Upper lobe of left lung (tissue), 6 donors: ENCODE results near the gene PRCC. TPM values are rescaled to one million over a fixed set of nuclear protein-coding genes. Genes with fewer than 3 reads are reported as not detected.

Experiments
- ATAC-seq, 2 donors: fragments of 200-7000 bp; cut with Tn5 transposase; one replicate each; pipeline ENCODE4 v1.9.1; 2022; ENCODE audit warnings: mild to moderate bottlenecking in 2 of 2, moderate library complexity in 2 of 2; ENCODE audit not compliant: low FRiP score in 2 of 2
- DNase-seq, 2 donors: peaks; one replicate each; pipeline ENCODE4 v3.0.0-alpha.2; 2019 to 2020
- H3K27ac ChIP-seq, 4 donors: fragments of 200-600 bp; sonication (generic); one replicate each; pipeline ENCODE4 v1.5.1; 2016 to 2019
- H3K27me3 ChIP-seq, 4 donors: fragments of 200-600 bp; sonication (generic); one replicate each; pipeline ENCODE4 v1.5.1; 2017 to 2019
- H3K36me3 ChIP-seq, 4 donors: fragments of 200-600 bp; sonication (generic); one replicate each; pipeline ENCODE4 v1.5.1; 2016 to 2019
- H3K4me1 ChIP-seq, 4 donors: fragments of 200-600 bp; sonication (generic); one replicate each; pipeline ENCODE4 v1.5.1; 2018 to 2019
- H3K4me3 ChIP-seq, 4 donors: fragments of 200-600 bp; sonication (generic); one replicate each; pipeline ENCODE4 v1.5.1; 2017 to 2019; ENCODE audit warnings: mild to moderate bottlenecking in 2 of 4, moderate library complexity in 1 of 4
- H3K9me3 ChIP-seq, 4 donors: fragments of 200-600 bp; sonication (generic); one replicate each; pipeline ENCODE4 v1.5.1; 2018 to 2019
- CTCF ChIP-seq, 6 experiments: fragments of 450-650 bp in 4 of 6; fragments of 200-600 bp in 2 of 6; sonication (generic) in 2 of 6; IDR thresholded peaks; one replicate each; pipeline ENCODE4 v1.5.1; 2016 to 2019; ENCODE audit warnings: antibody characterized with exemption in 6 of 6
- EP300 ChIP-seq, 4 donors: sonication (generic); formaldehyde crosslinking; IDR thresholded peaks; one replicate each; pipeline ENCODE4 v1.5.1; 2017; ENCODE audit warnings: antibody characterized with exemption in 4 of 4, control low read depth in 2 of 4
- POLR2A ChIP-seq, 4 donors: fragments of 450-650 bp; IDR thresholded peaks; one replicate each; pipeline ENCODE4 v1.5.1; 2016 to 2017; ENCODE audit warnings: antibody characterized with exemption in 4 of 4, mild to moderate bottlenecking in 2 of 4
- POLR2AphosphoS5 ChIP-seq, 2 donors: sonication (generic); formaldehyde crosslinking; IDR thresholded peaks; one replicate each; pipeline ENCODE4 v1.5.1; 2017; ENCODE audit warnings: antibody characterized with exemption in 2 of 2
- WGBS, 2 donors: methylation state at CpG; one replicate each; pipeline ENCODE4 v1.1.5; 2017 to 2018; 5-methylcytosine and 5-hydroxymethylcytosine counted together
- total RNA-seq, 6 donors: library from RNA; depleted of rRNA in 4 of 6; stranded (reverse); fragments of >200 nt in 4 of 6; gene quantifications; one replicate each; pipeline versions ENCODE4 v1.1.0 to v1.2.1, GENCODE V29; 2016 to 2021
- donor health status: DM: no; HTN: no; CAD: no; lungs with moderate emphysema.
- donor health status: DM: no; HTN: yes; CAD: no; lungs with severe emphysema.

Gene PRCC
- total RNA-seq, 6 donors from 2014 or later = 36.5 to 52.4 (median 40.8) TPM

- H3K36me3 ChIP-seq = peaks cover 37 to 98% (median 89%) of the 10 kb centered on the region in 4 donors
- no peaks in the 10 kb centered on the region for H3K27me3 ChIP-seq
- DNase-seq = no peak
- TF ChIP-seq CTCF (IDR thresholded peaks at IDR 0.05) (peak; percentile 28 to 62 (median 60)), POLR2AphosphoS5 (IDR thresholded peaks at IDR 0.05) (no peak)
- no peak overlapping the region for H3K27ac ChIP-seq
- no peak overlapping the region for H3K4me3 ChIP-seq
- peak in 1 of 2 donors; percentile 70 for ATAC-seq
- 57 to 60% methylated on average over 4 of the region's 4 CpGs for WGBS, 2 donors
- H3K9me3 ChIP-seq = no peaks in the 10 kb centered on the region
- no peaks in the 10 kb centered on the region for H3K4me1 ChIP-seq
These were observed 30.0 kb downstream of the PRCC start for GRCh38 chr1:156797212-156797871.

DNA sequence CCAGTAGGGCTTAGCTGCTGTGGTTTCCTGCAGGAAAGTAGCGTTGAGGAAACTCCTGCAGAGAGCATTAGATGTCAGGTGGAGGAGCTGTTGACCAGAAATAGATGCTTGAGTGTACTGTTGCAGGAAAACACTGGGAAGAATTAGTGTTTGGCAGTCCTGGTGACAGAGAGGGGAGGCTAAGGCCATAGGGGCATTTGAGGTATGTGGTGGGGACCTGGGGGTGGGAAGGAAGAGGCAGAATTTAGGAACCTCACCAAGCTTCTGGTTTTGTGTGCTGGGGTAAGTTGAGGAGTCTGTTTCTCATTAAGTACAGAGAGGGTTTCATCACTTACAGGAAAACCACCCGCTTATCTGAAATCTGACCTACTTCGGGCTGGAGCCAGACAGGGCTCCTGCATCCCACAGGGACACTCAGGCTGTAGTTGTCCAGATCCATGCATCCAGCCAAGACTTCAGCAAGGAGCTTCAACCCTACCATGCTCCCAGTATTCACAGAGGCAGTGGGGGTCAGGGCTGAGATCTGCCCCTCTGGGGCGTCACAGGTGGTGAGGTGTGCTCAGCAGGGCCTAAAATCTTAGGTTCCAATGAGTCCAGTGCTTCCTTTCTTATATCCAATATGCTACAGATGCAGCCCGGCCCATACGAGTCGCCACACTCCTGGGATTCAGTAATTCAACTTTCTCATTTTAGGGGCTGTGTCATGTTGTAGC is 34.2 kb downstream of the PRCC start:
- WGBS, 2 donors = 75 to 76% methylated on average over 7 of the region's 7 CpGs
- TF ChIP-seq EP300 (IDR thresholded peaks at IDR 0.05) = no peak
- TF ChIP-seq POLR2A (IDR thresholded peaks at IDR 0.05) = no peak
- no peak for TF ChIP-seq POLR2AphosphoS5 (IDR thresholded peaks at IDR 0.05)
- no peak for TF ChIP-seq CTCF (IDR thresholded peaks at IDR 0.05)
- Histone ChIP-seq H3K4me1 (peaks cover 0 to 13% (median 6%) of the 10 kb centered on the region in 4 donors), H3K9me3 (no peaks in the 10 kb centered on the region), H3K27me3 (no peaks in the 10 kb centered on the region), H3K4me3 (no peak overlapping the region), H3K27ac (no peak overlapping the region), H3K36me3 (peaks cover 14 to 56% (median 49%) of the 10 kb centered on the region in 4 donors)
- ATAC-seq (peak in 1 of 2 donors; percentile 62), DNase-seq (no peak)

GRCh38 chr1:156802421-156802935 is 35.1 kb downstream of the PRCC start:
- ATAC-seq (no peak), DNase-seq (no peak)
- no peak overlapping the region for H3K27ac ChIP-seq
- TF ChIP-seq POLR2A (IDR thresholded peaks at IDR 0.05) = no peak
- TF ChIP-seq CTCF (IDR thresholded peaks at IDR 0.05) = no peak
- TF ChIP-seq POLR2AphosphoS5 (IDR thresholded peaks at IDR 0.05) = no peak
- TF ChIP-seq EP300 (IDR thresholded peaks at IDR 0.05) = no peak
- WGBS, 2 donors = 93% methylated on average over 8 of the region's 8 CpGs
- H3K27me3 ChIP-seq = no peaks in the 10 kb centered on the region
- H3K4me3 ChIP-seq = no peak overlapping the region
- peaks cover 0 to 14% (median 6%) of the 10 kb centered on the region in 4 donors for H3K4me1 ChIP-seq
- H3K36me3 ChIP-seq = peaks cover 14 to 47% (median 40%) of the 10 kb centered on the region in 4 donors
- H3K9me3 ChIP-seq = no peaks in the 10 kb centered on the region

DNA sequence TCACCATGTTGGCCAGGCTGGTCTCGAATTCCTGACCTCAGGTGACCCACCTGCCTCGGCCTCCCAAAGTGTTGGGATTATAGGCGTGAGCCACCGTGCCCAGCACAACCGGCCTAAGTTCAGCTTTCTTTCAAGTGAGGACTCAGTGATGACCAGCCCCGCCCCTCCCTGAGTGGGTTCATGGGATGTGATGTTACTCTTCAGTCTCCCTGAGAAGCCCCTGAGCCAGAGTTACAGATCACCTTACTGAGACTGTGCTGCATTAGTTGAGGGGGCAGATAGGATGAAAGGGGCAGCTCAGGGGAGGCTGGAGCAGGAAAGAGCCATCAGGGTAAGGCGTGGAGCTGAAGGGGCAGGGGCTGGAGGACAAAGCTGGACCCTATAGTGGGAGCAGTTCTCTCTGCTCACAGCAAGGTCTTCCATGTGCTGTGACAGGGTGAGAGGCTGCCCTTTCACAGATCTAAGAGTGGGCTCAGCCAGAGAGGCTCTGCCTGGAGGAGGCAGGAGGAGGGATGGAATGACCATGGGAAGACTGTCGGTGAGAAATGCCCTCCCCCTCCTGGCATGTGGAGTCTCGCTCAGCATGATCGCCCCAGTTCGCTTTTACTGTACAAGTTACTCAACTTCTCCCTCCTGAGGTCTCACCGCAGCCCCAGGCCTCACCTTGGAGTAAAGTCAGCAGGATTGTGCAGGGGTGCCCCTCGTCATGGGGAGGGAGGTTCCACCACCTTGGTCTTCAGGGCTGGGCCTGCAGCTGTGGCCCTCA is 35.9 kb downstream of the PRCC start:
- Histone ChIP-seq H3K27me3 (no peaks in the 10 kb centered on the region), H3K4me1 (peaks cover 0 to 14% (median 6%) of the 10 kb centered on the region in 4 donors), H3K9me3 (no peaks in the 10 kb centered on the region), H3K4me3 (no peak overlapping the region), H3K36me3 (peaks cover 7 to 39% (median 33%) of the 10 kb centered on the region in 4 donors), H3K27ac (no peak overlapping the region)
- no peak for TF ChIP-seq CTCF (IDR thresholded peaks at IDR 0.05)
- TF ChIP-seq POLR2AphosphoS5 (IDR thresholded peaks at IDR 0.05) = no peak
- TF ChIP-seq EP300 (IDR thresholded peaks at IDR 0.05) = no peak
- TF ChIP-seq POLR2A (IDR thresholded peaks at IDR 0.05) = no peak
- no peak for ATAC-seq
- 91 to 98% methylated on average over 9 to 12 of the region's 13 CpGs for WGBS, 2 donors
- no peak for DNase-seq
